Breast epithelium (tissue), 4 donors: Measurements from ENCODE around the gene PLA2G4D. TPM values are rescaled to one million over a fixed set of nuclear protein-coding genes. Genes with fewer than 3 reads are reported as not detected.

Experiments used
- DNase-seq, 2 donors: peaks; one replicate each; pipeline ENCODE4 v3.0.0-alpha.2; 2019; ENCODE audit warnings: low spot score in 2 of 2
- H3K27ac ChIP-seq, 2 donors: fragments of 200-600 bp; sonication (generic) in 1 of 2; one replicate each; pipeline ENCODE4 v1.5.1; 2016 to 2019; ENCODE audit warnings: mild to moderate bottlenecking in 1 of 2
- H3K27me3 ChIP-seq, 2 donors: fragments of 200-600 bp; sonication (generic) in 1 of 2; one replicate each; pipeline versions ENCODE4 v1.5.1 to v1.6.0; 2017 to 2019; ENCODE audit warnings: control low read depth in 1 of 2, mild to moderate bottlenecking in 1 of 2
- H3K36me3 ChIP-seq: fragments of 200-600 bp; one replicate; pipeline ENCODE4 v1.5.1; 2019
- H3K4me1 ChIP-seq, 2 donors: fragments of 200-600 bp; sonication (generic); one replicate each; pipeline ENCODE4 v1.5.1; 2016 to 2019; ENCODE audit warnings: control low read depth in 1 of 2
- H3K4me3 ChIP-seq, 3 donors: fragments of 200-600 bp; sonication (generic); 1 replicate in 2 of 3; 2 replicates in 1 of 3; pipeline ENCODE4 v1.5.1; 2016 to 2019; ENCODE audit warnings: mild to moderate bottlenecking in 3 of 3, moderate library complexity in 2 of 3
- H3K9me3 ChIP-seq, 2 donors: fragments of 200-600 bp; sonication (generic) in 1 of 2; one replicate each; pipeline ENCODE4 v1.5.1; 2016 to 2019; ENCODE audit warnings: control low read depth in 1 of 2
- POLR2A ChIP-seq: fragments of 450-650 bp; IDR thresholded peaks from one replicate; pipeline ENCODE4 v1.6.1; 2016; ENCODE audit warnings: antibody characterized with exemption, mild to moderate bottlenecking, moderate library complexity
- POLR2AphosphoS5 ChIP-seq, 3 donors: sonication (generic); formaldehyde crosslinking; IDR thresholded peaks; one replicate each; pipeline ENCODE4 v1.6.1; 2017; ENCODE audit warnings: antibody characterized with exemption in 3 of 3
- intact Hi-C: fragments of 100-400 bp; cut with DNase I; formaldehyde crosslinking; loops from one replicate; pipeline ENCODE4 v1.15.1; 2023; ENCODE audit warnings: low total_unique reads
- total RNA-seq, 3 donors: library from RNA; depleted of rRNA; stranded (reverse); fragments of >200 nt; gene quantifications; one replicate each; pipeline ENCODE4 v1.1.0, GENCODE V29; 2016
- TF ChIP-seq, protein P1 (sequence below), 3 donors: fragments of 450-650 bp; IDR thresholded peaks; one replicate each; pipeline ENCODE4 v1.5.1; 2016 to 2017; ENCODE audit warnings: antibody characterized with exemption in 3 of 3, mild to moderate bottlenecking in 3 of 3, moderate library complexity in 3 of 3

PLA2G4D gene
- total RNA-seq, 3 donors from 2014 or later, result not detected

DNA sequence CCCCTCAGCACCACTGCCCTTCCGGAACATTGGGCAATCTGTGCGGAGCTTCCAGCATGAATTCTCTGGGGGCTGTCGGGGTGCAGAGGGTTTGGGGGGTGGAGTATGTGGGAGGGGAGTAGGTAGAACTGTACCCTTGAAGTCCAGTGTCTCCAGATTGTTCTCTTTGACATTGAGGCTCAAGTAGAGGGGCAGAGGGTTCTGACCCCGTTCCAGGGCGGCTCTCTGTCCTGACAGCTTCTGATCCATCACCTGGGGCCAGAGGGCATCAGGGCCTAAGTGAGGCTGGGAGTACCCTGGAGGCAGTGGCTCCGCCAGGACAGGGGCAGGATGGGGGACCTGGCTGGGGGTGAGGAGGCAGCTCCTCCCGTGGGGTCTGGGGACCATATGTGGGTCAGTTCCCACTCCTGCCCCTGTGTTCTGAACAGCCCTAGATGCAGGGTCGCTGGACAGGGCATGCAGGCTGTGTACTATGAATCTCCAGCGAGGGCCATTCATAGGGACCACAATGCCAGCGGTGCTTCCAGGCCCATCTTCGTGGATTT lies 22.1 kb downstream of the PLA2G4D start:
- H3K9me3 ChIP-seq, result no peaks in the 10 kb centered on the region
- intact Hi-C loops, result no loop called here

DNA sequence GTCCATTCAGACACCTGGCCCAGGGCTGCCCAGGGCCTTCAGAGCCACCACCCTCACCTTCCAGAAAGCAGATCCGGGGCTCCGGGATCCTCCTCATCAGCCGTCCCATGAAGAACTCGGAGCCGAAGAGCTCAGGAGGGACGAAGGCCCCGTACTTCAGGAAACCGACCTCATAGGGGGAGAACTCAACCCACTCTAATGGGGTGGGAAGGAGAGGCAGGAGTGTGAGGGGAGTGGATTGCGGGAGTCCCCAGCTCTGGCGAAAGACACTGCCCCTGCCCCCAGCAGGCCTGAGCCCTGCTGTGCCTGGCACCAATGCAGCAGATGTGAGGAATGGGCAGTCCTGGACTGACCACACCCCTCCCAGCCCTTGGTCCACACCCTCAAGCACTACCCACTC lies 22.6 kb downstream of the PLA2G4D start:
- intact Hi-C loops, result no loop called here
- no peaks in the 10 kb centered on the region for H3K36me3 ChIP-seq
- TF ChIP-seq POLR2AphosphoS5 (IDR thresholded peaks at IDR 0.05) (no peak), POLR2A (no peak)
- TF ChIP-seq, protein P1, sequence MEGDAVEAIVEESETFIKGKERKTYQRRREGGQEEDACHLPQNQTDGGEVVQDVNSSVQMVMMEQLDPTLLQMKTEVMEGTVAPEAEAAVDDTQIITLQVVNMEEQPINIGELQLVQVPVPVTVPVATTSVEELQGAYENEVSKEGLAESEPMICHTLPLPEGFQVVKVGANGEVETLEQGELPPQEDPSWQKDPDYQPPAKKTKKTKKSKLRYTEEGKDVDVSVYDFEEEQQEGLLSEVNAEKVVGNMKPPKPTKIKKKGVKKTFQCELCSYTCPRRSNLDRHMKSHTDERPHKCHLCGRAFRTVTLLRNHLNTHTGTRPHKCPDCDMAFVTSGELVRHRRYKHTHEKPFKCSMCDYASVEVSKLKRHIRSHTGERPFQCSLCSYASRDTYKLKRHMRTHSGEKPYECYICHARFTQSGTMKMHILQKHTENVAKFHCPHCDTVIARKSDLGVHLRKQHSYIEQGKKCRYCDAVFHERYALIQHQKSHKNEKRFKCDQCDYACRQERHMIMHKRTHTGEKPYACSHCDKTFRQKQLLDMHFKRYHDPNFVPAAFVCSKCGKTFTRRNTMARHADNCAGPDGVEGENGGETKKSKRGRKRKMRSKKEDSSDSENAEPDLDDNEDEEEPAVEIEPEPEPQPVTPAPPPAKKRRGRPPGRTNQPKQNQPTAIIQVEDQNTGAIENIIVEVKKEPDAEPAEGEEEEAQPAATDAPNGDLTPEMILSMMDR (IDR thresholded peaks at IDR 0.05), result no peak
- no peak for DNase-seq
- H3K27me3 ChIP-seq, result no peaks in the 10 kb centered on the region
- H3K4me3 ChIP-seq, result no peak overlapping the region
- no peak overlapping the region for H3K27ac ChIP-seq
- no peaks in the 10 kb centered on the region for H3K4me1 ChIP-seq
- no peaks in the 10 kb centered on the region for H3K9me3 ChIP-seq

More for the DNA sequence above, 22.1 kb downstream of the PLA2G4D start:
- no peak for DNase-seq
- H3K27ac ChIP-seq, result no peak overlapping the region
- TF ChIP-seq POLR2A (no peak), POLR2AphosphoS5 (IDR thresholded peaks at IDR 0.05) (no peak)
- TF ChIP-seq, protein P1 (IDR thresholded peaks at IDR 0.05), result no peak
- no peaks in the 10 kb centered on the region for H3K4me1 ChIP-seq
- H3K27me3 ChIP-seq, result no peaks in the 10 kb centered on the region
- no peaks in the 10 kb centered on the region for H3K36me3 ChIP-seq
- no peak overlapping the region for H3K4me3 ChIP-seq

DNA sequence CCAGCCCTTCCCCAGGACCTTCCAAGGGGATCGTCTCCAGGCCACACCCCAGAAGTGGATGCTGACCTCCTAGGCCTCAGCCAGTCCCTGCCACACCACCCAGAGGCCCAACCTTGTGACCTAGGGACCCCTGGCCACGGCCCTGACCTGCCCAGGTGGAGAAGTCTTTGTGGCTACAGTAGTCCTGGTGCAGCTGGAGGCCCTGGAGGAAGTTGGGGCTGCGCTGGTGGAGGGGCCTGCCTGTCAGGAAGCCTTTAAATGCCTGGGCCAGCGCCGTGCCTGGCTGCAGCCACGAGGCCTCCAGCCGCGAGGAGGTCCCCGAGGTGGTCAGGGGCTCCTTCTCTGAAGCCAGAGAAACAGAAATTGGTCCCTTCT lies 23.4 kb downstream of the PLA2G4D start:
- no peak for DNase-seq
- intact Hi-C loops, result no loop called here
- H3K4me3 ChIP-seq, result no peak overlapping the region

DNA sequence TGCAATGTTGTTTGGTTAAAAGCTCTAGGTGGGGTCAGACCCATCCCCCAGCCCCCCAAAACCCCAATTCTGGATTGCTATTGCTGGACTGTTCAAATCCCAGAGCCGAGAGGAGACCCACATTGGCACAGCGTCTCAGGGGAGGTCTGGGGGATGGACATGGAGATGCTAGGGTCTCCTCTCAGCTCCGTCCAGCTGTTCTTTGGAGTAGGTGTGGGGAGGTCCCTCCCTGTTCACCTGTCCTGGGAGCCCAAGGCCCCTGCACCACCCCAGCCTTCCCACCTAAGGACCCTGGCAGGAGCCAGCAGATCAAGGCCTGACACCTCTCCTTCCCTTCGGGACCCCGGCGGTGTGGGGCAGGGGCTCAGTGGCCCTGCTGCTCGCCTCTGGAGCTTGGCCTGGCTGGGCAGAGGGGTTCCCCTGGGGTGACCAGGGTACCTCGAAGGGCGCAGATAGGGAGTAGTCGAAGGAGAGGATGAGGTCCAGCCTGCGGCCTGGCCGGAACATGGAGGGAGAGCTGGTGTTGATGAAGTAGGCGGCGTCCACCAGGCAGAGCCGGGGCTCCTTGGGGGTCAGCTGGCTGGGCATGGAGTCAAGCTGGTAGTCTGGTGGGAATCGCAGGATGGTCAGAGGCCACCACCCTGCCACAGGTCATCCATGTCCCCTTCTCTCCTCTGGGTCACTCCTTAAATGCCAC lies 23.9 kb downstream of the PLA2G4D start:
- intact Hi-C loops, result no loop called here
- TF ChIP-seq POLR2A (no peak), POLR2AphosphoS5 (IDR thresholded peaks at IDR 0.05) (no peak)
- TF ChIP-seq, protein P1 (IDR thresholded peaks at IDR 0.05), result no peak

More for the DNA sequence above, 23.4 kb downstream of the PLA2G4D start:
- H3K4me1 ChIP-seq, result no peaks in the 10 kb centered on the region
- H3K27ac ChIP-seq, result no peak overlapping the region
- no peaks in the 10 kb centered on the region for H3K9me3 ChIP-seq
- H3K36me3 ChIP-seq, result no peaks in the 10 kb centered on the region
- TF ChIP-seq POLR2A, result no peak
- no peaks in the 10 kb centered on the region for H3K27me3 ChIP-seq

DNA sequence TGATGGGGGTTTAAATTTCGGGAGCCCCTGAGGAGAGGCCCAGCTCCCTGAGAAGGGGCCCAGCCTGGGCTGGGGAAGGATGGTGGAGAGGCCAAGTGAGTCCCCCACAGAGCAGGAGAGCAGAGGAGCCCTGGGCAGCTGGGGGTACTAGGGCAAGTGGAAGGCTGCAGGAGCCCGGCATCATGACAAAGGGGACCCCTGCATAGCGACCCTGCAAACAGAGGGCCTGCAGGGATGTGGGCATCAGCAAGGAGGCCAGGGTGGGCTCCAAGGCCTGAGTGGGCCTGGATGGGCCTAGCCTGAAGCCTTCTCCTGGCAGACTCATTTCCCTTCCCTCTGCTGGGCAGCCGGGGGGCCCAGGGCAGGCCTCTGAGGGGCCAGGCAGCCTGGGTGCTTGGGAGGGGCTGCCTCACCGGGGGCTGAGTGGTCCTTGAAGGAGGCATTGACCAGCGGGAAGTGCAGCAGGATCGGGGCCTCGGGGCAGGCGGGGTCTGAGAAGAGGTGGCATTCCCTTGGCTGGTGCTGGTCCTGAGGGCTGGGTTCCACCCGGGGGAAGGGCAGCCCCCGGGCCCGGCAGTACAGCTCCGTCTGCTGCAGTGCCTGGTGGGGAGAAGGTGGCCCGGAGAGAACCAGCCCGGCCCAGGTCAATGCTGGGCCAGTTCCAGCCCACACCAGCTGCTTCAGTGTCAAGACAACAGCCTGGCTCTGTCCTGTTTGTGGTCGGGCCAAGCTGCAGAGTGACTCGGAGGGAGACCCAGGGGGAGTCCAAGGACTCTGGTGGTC lies 24.7 kb downstream of the PLA2G4D start:
- no peaks in the 10 kb centered on the region for H3K36me3 ChIP-seq
- no peaks in the 10 kb centered on the region for H3K27me3 ChIP-seq
- H3K27ac ChIP-seq, result no peak overlapping the region
- DNase-seq, result no peak
- no peaks in the 10 kb centered on the region for H3K9me3 ChIP-seq
- no peaks in the 10 kb centered on the region for H3K4me1 ChIP-seq
- TF ChIP-seq POLR2A, result no peak
- TF ChIP-seq, protein P1 (IDR thresholded peaks at IDR 0.05), result no peak
- TF ChIP-seq POLR2AphosphoS5 (IDR thresholded peaks at IDR 0.05), result no peak
- no peak overlapping the region for H3K4me3 ChIP-seq
- intact Hi-C loops, result no loop called here

More for the DNA sequence above, 23.9 kb downstream of the PLA2G4D start:
- no peaks in the 10 kb centered on the region for H3K4me1 ChIP-seq
- no peak overlapping the region for H3K4me3 ChIP-seq
- H3K27me3 ChIP-seq, result no peaks in the 10 kb centered on the region
- no peak overlapping the region for H3K27ac ChIP-seq
- no peaks in the 10 kb centered on the region for H3K9me3 ChIP-seq
- H3K36me3 ChIP-seq, result no peaks in the 10 kb centered on the region
- no peak for DNase-seq
